ENCODE data around the gene PHF14. TPM values are rescaled to one million over a fixed set of nuclear protein-coding genes. Genes with fewer than 3 reads are reported as not detected.

PHF14 gene
- total and polyA plus RNA-seq, 2 donors (not counting 3 experiments of a cell fraction or from before 2014, with no cell fraction given): 8.8 to 43.4 TPM

GRCh38 chr7:11191081-11191480 lies 217.4 kb downstream of the PHF14 start:
- no peak overlapping the region for H3K27ac ChIP-seq (ENCODE audit: insufficient read depth, low read depth, low read length)
- no peak overlapping the region for H3K9ac ChIP-seq (replicated peaks; ENCODE audit: extremely low read depth, insufficient read depth, low read length)
- TF ChIP-seq, protein P1, sequence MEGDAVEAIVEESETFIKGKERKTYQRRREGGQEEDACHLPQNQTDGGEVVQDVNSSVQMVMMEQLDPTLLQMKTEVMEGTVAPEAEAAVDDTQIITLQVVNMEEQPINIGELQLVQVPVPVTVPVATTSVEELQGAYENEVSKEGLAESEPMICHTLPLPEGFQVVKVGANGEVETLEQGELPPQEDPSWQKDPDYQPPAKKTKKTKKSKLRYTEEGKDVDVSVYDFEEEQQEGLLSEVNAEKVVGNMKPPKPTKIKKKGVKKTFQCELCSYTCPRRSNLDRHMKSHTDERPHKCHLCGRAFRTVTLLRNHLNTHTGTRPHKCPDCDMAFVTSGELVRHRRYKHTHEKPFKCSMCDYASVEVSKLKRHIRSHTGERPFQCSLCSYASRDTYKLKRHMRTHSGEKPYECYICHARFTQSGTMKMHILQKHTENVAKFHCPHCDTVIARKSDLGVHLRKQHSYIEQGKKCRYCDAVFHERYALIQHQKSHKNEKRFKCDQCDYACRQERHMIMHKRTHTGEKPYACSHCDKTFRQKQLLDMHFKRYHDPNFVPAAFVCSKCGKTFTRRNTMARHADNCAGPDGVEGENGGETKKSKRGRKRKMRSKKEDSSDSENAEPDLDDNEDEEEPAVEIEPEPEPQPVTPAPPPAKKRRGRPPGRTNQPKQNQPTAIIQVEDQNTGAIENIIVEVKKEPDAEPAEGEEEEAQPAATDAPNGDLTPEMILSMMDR (IDR thresholded peaks at IDR 0.05; ENCODE audit: extremely low read depth in 1 of 2, insufficient read depth in 1 of 2, low read depth in 1 of 2, low read length in 2 of 2): no peak
- TF ChIP-seq FOS (IDR thresholded peaks at IDR 0.05; ENCODE audit: borderline replicate concordance, insufficient read depth, low read length): no peak
- TF ChIP-seq POLR2A (IDR thresholded peaks at IDR 0.05; ENCODE audit: low read depth, low read length): no peak
- no peak for TF ChIP-seq JUN (IDR thresholded peaks at IDR 0.05; ENCODE audit: borderline replicate concordance, insufficient read depth, insufficient read length, low read depth)
- TF ChIP-seq, protein P2, sequence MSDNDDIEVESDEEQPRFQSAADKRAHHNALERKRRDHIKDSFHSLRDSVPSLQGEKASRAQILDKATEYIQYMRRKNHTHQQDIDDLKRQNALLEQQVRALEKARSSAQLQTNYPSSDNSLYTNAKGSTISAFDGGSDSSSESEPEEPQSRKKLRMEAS (IDR thresholded peaks at IDR 0.05; ENCODE audit: insufficient read depth, insufficient read length): no peak
- TF ChIP-seq POLR2AphosphoS5 (IDR thresholded peaks at IDR 0.05; ENCODE audit: insufficient read depth, low read depth, low read length): no peak
- no peak for TF ChIP-seq GATA2 (IDR thresholded peaks at IDR 0.05; ENCODE audit: insufficient read depth, insufficient read length, low read depth, low read length)
- no peak for TF ChIP-seq MYC (IDR thresholded peaks at IDR 0.05; ENCODE audit: low read depth, low read length)
- TF ChIP-seq EZH2 (IDR thresholded peaks at IDR 0.05; ENCODE audit: borderline replicate concordance, low read depth, low read length, severe bottlenecking): no peak
- dilution Hi-C loops (cut with MboI; ENCODE audit: extremely low pct_ligation_motif_present, low sequenced_read_pairs): no loop called here
- H3K9me1 ChIP-seq (replicated peaks; ENCODE audit: control insufficient read depth, extremely low read depth, insufficient read depth, low read length): no peaks in the 10 kb centered on the region
- H3K79me2 ChIP-seq (ENCODE audit: control insufficient read depth, insufficient read depth, low read length): no peaks in the 10 kb centered on the region
- H3K36me3 ChIP-seq (ENCODE audit: control insufficient read depth in 2 of 2, extremely low read depth in 1 of 2, insufficient read depth in 2 of 2, low read length in 2 of 2): no peaks in the 10 kb centered on the region
- no peak overlapping the region for H2AFZ ChIP-seq (ENCODE audit: low read depth, low read length)
- no peak overlapping the region for H3K4me2 ChIP-seq (ENCODE audit: insufficient read depth, low read length)
- DNase-seq (ENCODE audit: low read depth, low spot score): no peak
- H4K20me1 ChIP-seq (replicated peaks; ENCODE audit: control insufficient read depth, extremely low read depth, insufficient read depth, low read length): no peaks in the 10 kb centered on the region
- POLR2A ChIA-PET: no interaction called here
- no peaks in the 10 kb centered on the region for H3K4me1 ChIP-seq (ENCODE audit: control insufficient read depth, extremely low read depth, insufficient read depth, low read length)
- intact Hi-C loops (cut with micrococcal nuclease): no loop called here
- CTCF ChIA-PET: no interaction called here
- BruUV-seq (replicated peaks): no TSS peak
- H3K4me3 ChIP-seq (replicated peaks in 1 of 3; ENCODE audit: insufficient read depth in 1 of 3, low read depth in 1 of 3, low read length in 3 of 3): no peak overlapping the region
- no peak for FAIRE-seq
- H3K9me3 ChIP-seq (replicated peaks; ENCODE audit: control insufficient read depth, insufficient read depth, low read length): no peaks in the 10 kb centered on the region
- H3K27me3 ChIP-seq (ENCODE audit: control insufficient read depth in 2 of 2, insufficient read depth in 2 of 2, low read length in 2 of 2): peaks cover 6 to 19% of the 10 kb centered on the region in 2 experiments
